NCI-H345 treated with DMSO at 0.1 percent for 48 hours (cell line): Measurements from ENCODE around the gene CCDC170.

Experiments used
- DNase-seq: peaks from one replicate; lab custom pipeline; 2025; ENCODE audit not compliant: unreplicated experiment; lab: John Stamatoyannopoulos, UW

The CCDC170 gene

DNA sequence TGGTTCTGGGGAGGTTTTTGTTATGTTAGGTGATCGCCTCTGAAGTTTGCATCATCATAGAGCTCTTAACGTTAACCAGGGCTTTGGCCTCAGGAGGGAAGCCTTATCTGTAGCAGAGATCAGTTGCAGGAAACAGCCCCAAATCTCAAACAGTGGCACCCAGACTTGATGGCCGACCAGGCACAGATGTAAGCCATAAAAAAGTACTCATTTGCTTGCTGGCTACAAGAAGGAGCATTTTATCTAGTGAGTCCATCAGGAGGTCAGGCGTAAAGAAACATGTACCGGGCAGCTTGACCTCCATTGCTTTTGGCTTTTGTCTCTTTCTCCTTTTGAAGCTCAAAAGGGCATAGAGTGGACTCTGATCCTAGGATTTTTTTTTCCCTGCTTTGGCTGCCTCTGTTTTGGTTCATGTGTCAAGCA, 122.3 kb downstream of the CCDC170 start:
- DNase-seq, result no peak

GRCh38 chr6:151616600-151616999, 122.8 kb downstream of the CCDC170 start:
- no peak for DNase-seq

- DNase-seq, result no peak
Measured at GRCh38 chr6:151617539-151617938, 123.7 kb downstream of the CCDC170 start.

GRCh38 chr6:151618717-151619116, 124.9 kb downstream of the CCDC170 start:
- DNase-seq, result no peak

DNA sequence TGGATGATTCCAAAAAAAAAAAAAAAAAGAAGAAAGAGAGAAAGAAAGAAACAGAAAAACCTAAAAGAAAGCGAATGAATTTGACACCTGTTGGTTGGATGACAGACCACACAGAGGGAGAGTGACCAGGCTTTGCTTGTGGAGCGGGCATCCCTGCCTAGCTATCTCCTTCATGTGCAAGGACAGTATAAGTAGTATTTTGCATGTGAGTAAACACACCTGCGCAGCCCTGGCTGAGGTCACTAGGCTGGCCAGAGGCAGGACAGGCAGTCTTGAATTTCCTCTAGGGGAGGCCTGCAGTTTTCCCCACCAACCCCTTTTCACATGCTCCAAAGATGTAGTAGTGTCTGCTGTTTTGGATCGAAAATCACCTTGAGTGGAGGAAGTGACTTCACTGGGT, 126.4 kb downstream of the CCDC170 start:
- DNase-seq, result no peak

DNA sequence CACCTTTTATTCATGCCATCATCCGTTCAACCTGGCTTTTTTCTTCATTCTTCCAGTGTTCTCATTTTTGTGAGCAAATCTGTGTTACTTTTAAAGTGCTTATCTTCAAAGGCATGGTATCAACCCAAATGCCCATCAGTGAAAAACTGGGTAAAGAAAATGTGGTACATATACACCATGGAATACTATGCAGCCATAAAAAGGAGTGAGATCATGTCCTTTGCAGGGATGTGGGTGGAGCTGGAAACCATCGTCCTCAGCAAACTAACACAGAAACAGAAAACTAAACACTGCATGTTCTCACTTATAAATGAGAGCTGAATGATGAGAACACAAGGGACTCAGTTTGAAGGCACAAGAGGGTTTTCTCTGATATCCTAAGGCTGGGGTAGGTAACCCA, 130.3 kb downstream of the CCDC170 start:
- no peak for DNase-seq

DNA sequence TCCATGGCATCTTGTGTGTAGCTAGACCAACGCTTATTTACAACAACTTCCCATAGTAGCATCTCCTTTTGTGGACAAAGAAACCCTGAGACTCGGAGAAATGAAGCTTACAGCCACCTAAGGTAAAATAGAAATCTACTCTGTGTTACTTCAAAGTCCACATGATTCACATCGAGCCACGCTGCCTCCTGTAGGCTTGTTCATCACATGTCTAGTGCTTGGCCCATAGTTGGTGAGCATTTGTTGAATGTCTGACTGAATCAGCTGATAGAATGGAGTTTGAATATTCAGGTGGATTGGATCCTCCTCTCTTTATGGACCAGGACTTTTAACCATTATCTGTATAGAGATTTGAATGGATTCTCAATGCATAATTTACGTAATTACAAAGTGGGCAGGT, 130.7 kb downstream of the CCDC170 start:
- no peak for DNase-seq

GRCh38 chr6:151624900-151625536, 131.2 kb downstream of the CCDC170 start:
- DNase-seq, result no peak

DNA sequence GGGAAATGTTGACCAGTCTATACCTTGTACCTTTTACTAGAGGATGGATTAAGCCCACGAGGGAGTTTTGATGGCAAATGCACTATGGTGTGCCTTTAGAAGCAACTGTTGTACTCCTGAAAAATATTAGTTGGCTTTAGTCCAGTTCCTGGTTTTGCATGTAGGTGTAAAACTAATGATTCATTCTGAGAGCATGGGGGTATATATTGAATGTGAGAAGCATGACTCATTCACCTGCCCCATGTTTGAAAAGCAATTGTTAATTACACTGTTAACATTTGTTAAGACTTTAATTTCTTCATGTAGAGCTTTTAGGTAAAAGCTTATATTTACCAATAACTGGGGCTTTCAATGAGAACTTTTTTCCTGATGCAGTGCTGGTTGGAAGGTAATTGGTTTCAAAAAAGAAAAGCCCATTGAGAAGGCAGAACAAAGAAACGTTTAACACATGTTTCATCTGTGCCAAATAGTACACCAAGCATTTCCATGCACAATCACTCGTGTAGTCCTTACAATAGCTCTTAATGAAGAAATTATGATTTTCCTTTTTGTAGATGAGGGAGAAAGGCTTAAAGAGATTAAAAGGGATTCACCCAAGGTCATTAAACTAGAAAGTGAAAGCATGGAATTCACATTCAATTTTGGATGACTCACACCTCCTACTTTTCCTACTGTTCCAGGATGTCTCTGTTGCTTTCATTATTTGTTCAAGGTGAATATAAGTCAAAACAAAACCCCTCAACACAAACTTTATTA, 134.1 kb downstream of the CCDC170 start:
- DNase-seq, result no peak

GRCh38 chr6:151629791-151630190, 136.0 kb downstream of the CCDC170 start:
- no peak for DNase-seq

DNA sequence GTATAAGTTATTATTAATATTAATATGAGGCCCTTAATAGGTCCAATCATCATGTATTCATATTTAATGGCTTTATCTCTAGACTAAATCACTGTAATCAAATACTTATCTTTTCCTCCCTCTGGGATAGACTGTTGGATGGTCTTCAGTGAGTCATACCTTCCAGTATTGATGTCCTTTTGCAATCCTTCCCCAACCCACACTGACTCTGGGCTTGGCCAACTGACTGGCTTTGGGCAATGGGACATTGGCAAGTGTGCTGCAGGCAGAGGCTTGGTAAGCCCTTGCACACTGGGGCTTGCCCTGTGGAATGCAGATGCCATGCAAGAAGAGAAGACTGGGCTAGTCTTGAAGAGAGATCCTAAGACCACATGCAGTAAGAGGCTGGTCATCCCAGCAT, 136.6 kb downstream of the CCDC170 start:
- DNase-seq, result no peak

- no peak for DNase-seq
Measured at GRCh38 chr6:151630991-151631655, 137.3 kb downstream of the CCDC170 start.

- no peak for DNase-seq
Measured at GRCh38 chr6:151632415-151632987, 138.7 kb downstream of the CCDC170 start.

- DNase-seq, result no peak
Measured at GRCh38 chr6:151633526-151634335, 139.9 kb downstream of the CCDC170 start.

DNA sequence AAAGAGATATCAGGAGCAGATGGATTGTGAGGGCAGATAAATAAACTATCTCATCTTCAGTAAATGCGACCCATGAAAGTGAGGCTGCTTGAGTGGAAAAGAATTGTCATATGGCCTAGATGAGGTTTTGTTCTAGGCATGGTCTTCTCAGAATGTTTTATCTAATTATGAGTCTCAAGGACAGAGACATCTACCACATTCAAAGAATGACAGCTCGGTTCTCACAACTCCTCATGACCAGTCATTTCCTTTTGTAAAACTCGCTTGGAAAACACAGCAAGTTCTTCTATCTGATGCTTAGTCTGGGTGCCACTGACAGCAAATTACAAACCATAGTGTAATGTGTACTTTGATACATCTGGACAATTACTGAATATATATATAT, 140.5 kb downstream of the CCDC170 start:
- DNase-seq, result no peak

DNA sequence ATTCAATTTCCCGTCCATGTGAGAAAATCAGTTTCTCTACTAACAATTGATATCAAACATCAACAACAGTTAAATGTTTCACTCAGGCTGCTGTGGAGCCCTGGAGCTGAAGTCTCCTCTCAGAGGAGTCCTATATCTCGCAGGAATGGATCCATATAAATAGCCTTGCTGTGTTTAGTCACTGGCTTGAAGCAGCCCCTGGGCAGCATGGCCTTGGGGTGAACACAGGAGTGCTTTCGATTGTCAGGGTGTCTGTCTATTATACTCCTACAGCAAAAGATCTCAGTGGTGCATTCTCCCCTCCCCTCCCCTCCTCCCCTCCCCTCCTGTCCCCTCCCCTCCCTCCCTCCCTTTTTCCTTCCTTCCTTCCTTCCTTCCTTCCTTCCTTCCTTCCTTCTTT, 141.9 kb downstream of the CCDC170 start:
- DNase-seq, result no peak

DNA sequence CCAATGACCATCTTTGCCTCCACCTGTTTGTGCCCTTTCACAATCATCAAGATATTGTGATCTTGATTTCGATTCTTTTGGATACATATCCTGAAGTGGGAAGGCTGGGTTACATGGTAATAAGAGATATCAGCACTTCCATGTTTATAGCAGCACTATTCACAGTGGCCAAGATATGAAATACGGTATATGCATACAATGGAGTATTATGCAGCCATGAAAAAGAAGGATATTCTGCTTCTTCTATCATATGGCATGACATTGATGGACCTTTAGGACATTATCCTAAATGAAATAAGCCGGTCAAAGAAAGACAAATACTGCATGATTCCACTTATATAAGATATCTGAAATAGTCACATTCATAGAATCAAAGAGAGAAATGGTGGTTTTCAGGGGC, 144.0 kb downstream of the CCDC170 start:
- no peak for DNase-seq

- DNase-seq, result no peak
Measured at GRCh38 chr6:151639750-151640149, 145.9 kb downstream of the CCDC170 start.

DNA sequence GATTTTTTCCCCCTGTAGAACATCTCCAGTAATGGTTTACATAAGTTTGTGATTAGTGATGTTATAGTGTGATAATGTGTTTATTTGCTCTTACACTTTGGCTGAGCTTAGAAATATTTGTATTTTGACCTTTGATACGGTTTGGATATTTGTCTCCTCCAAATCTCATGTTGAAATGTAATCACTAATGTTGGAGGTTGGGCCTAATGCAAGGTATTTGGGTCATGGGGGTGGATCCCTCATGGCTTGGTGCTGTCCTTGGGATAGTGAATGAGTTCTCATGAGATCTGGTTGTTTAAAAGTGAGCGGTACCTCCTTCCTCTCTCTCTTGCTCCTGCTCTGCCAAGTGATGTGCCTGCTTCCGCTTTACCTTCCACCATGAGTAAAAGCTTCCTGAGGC, 147.2 kb downstream of the CCDC170 start:
- DNase-seq, result no peak

- DNase-seq, result no peak
Measured at GRCh38 chr6:151647976-151648639, 154.3 kb downstream of the CCDC170 start.

- no peak for DNase-seq
Measured at GRCh38 chr6:151649835-151650234, 156.0 kb downstream of the CCDC170 start.
